ENCODE results near the gene SPOCD1.

Gene SPOCD1

DNA sequence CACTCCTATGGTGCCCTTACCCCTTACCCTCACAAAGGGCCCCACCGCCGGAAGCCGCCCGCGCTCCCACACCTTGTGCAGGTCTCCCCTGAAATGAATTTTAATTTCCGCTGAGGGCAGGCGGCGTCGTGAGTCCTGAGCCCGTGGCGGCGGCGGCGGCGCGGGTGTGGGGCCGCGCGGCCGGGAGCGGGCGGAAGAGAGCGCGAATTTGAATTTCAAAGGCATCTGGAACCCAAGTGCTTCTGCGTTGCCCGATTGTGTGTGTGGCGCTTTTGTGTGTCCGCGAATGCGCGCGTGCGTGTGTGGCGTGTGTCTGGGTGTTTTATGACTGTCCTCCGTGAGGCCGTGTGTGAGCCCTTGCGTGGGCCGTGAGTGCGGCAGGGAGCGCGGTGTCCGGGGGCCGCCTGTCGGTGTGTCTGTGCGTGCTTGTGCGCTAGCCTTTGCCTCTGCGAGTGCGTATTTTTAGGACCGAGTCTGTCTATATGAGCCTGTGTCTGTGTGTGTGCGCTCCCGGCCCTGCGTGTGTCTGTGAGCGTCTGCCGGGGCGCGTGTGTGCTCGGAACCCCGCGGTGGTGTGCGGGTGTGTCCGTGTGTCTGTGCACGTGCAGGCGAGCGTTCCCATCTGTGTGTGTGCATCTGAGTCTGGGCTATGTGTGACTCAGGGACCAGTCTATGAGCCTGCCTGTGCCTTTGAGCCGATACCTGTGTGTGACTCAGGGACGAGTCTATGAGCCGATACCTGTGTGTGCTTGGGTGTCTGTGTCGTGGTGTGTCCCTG lies 43.7 kb downstream of the SPOCD1 start:
- DNase-seq (ENCODE audit: low spot score): no peak

DNA sequence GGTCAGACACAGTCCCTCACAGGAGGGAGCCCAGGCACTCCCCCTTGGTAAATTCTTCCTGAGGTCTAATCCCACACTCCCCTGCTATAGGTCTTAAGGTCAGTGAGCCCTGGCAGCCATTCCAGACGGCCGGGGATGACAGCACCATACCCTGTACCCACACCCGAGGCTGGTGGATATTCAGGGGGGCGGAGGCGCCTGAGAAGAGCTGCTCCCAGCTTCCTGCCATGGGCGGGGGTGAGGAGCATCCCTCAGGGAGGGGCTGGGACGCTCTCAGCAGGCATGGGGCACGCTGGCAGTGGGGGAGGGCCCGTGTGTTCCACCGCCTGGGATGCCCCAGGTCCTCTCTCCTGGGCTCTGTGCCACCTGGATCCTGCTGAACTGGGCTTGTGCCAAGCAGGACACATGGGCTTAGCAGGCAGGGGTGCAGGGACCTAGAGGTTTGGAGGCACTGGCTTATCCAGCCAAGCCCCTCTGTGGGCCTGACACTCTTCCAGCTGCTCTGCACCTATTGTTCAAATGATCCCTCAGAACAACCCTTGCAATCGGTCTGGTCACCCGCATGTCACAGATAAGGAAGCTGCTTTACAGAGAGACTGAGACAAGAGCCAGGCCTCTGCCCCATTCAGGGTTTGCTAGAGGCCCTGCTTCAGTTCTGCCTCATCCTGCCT lies 46.0 kb downstream of the SPOCD1 start:
- no peak for DNase-seq (ENCODE audit: low spot score)

DNA sequence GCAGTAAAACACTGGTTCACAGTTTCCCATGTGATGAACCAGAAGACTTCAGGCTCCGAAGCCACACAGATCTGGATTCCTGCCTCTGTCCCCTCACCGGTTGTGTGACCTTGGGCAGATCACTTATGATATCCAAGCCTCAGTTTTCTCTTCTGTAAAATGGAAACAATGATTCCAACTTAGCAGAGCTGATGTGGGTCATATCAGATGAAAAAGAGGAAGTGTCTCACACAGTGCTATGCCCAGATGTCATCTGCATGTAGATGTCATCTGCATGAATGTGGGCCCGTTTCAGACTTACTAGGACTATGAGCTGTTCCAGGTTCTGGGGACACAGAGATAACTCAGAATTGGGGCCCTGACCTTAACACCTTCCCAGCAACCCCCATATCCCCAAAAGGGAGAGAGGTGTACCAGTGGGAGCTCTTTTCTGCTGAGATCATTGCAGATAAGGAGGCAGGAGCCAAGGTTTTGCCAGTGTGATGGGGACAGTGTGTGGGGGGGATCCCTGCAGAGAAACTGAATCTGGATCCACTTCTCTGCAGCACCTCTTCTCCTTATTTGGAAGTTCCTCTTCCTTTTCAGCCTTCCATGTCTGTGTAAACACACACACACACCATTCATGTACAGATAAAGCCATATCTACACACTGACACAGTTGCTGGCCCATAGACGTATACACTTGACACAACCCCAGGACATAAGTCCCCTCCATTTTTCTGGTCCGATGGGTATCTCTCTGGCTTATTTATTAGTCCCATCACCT lies 46.7 kb downstream of the SPOCD1 start:
- no peak for DNase-seq (ENCODE audit: low spot score)

DNA sequence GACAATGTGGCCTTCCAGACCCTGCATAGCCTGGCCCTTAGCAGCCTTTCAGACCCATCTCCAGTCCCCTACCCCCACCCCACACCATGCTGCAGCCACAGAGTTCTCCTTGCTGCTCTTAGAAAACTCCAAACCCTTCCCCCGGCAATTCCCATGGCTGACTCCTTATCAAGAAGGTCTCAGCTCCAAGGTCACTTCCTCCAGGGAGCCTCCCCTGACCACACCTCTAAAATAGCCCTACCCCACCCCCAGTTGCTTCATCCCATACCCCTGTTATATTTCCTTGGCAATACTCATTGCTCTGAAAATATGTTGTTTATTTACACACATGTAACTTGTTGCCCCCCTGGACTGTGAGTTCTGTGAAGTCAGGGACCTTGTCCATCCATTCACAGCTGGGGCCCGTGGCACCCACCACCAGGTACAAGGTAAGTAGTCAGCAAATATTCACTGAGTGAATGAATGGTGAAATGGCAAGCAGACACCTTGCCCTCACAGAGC lies 47.4 kb downstream of the SPOCD1 start:
- no peak for DNase-seq (ENCODE audit: low spot score)

DNA sequence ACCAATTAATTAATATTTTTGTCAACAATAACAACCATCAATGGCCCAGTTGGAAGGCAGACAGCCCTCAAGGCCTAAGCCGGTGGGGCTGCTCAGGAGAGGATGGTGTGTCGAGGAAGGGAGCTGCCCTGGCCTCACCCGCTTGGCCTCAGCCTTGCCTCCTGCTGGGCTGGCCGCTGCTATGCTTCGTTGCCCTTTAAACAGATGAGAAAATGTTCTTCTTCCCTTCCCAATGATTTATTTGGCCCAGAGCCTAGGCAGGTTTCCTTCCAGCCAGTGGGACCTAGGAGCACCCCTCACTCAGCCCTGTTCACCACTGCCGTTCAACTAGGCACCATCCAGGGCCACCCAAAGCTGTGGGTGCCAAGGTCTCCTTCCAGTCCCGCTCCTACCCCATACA lies 48.6 kb downstream of the SPOCD1 start:
- DNase-seq (ENCODE audit: low spot score): no peak

DNA sequence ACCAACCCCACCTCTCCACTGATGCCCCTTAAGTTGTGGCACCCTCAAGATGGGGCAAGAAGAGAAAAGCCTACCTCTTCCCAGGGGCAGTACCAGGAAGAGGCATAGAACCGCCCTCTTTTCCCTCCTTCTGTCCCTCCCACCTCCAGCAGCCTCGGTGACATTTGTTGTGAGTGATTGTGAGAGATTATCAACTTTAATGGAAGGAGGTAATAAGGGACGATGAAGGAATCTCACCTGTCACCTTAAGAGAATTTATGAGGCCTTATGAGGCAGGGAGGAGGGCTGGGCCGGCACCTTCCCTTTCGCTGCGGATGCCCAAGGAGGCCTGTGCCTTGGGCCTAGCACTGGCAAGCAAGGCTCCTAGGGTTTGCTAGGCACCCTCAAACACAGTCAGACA lies 50.3 kb downstream of the SPOCD1 start:
- DNase-seq (ENCODE audit: low spot score): no peak

DNA sequence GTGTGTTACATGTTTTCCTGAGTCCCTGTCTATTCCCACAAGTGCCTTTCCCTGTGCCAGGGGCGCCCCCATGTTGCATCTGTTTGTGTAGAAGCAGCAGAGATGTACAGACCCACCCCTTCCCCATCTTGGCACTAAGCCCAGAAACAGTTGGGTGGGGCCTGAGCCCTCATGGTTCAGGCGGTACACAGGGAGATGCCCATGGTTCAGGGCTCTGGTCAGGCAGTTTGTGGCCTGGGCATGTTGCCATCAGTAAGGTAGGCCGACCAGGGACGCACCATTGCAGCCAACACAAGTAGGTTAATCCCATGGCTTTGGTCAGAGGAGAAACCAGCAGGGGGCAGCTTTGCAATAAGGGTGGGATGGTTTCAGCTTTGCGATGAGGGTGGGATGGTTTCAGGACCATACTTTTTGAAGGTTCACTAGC lies 50.8 kb downstream of the SPOCD1 start:
- DNase-seq (ENCODE audit: low spot score): no peak

DNA sequence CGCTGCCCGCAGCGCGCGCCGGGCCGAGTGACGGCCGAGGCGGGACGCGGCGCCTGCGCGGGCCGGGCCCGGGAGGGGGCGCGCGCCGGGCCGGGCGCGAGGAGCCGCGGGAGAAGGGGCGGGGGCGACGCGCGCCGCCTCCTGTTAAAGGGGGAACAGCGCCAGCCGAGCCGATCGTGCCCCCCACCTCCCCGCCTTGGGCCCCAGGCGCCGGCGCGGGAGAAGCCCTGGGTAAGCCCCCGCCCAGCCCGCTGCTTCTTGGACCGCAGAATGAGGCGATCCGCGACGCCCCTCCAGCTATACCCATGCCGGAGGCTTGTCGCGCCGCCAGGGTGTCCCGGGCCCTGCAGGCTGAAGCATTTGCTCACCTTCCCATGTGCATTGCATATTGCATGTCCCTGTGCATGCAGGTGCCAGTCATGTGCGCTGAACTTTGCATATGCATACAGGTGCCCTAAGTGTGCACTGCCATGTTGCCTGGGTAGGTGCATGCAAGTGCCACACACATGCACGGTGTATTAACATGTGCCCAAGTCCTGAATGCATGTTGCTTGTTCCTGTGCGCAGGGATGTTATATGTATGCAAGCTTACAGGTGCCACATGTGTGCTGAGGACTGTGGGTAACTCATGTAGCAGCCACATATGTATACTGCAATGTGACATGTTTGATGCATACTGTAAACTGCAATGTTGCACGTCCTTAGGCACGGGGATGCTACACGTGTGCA lies 51.3 kb downstream of the SPOCD1 start, which contains the start of gene ADGRB2:
Gene ADGRB2 (minus strand): TSS at position 29 of the 729 bp plus-strand sequence. CDS start 7,119 bp downstream, outside the sequence.
- DNase-seq (ENCODE audit: low spot score): no peak

DNA sequence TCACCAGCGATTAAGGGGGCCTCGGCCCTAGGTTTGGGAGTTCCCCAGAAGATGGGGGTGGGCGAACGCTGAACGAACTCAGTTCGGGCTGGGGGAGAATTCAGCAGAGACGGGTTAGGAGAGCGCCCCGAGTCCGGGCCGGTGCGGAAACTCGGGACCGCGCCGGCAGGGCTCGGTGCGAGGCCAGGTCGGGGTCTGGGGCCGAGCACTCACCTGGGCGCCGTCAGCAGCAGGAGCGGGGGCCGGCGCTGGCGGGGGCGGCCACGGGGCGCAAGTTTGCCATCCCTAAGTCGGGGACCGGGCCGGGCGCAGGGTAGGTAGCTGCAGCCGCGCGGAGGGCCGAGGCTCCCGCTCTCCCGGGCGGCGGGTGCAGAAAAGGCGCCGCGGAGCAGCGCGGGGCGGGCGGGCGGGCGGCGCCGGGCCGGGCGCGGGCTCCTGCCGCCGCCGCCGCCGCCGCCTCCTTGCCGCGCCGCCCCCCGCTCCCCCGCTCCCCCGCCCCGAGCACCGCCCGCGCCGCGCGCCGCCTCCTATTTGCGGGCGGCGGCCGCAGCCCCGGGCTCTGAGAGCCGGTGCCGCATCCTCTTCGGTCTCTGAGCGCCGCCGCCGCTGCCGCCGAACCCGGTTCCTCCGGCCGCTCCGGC lies 52.0 kb downstream of the SPOCD1 start:
- no peak for DNase-seq (ENCODE audit: low spot score)

DNA sequence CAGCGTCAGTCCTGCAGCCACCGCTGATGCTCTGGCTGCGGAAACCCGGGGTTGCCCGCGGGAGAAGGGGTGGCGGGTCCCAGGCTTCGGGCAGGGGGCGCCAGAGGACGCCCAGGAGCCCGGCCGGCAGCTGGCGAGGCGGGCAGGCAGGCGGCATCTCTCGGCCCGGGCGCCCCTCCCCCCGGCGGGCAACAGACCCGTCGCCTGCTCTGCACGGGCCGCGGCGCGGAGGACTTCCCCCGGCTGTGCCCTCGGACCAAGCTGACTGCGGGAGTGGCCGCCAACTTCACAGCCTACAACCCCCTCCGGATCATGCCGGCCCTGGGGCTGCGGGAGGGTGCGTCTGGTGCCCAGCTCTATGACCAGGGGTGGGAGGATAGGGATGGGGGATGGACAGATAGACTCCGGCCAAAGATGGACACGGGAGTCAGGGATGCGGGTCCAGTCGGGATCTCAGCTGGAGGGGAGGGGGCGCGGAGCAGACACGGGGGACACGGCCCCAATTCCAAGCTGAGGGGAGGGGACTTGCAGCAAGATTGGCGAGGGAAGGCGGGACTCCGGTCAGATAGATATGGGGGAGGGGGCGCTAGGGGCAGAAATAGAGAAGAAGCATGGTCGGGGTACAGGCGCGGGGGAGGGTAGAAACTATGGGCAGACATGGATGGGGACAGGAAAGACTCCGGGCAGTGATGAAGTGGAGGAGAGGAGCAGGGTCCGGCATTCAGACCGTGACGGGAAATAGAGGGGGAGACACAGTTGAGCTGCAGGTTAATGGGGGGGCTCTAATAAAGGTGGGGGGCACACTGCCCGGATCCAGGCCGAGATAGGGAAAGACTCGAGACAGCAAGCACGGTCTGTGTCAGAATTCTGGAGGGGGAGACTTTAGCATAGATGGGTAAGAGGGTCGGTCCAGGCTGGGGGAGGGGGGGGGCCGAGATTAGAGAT lies 52.8 kb downstream of the SPOCD1 start:
- peak; percentile 81 for DNase-seq (ENCODE audit: low spot score)

DNA sequence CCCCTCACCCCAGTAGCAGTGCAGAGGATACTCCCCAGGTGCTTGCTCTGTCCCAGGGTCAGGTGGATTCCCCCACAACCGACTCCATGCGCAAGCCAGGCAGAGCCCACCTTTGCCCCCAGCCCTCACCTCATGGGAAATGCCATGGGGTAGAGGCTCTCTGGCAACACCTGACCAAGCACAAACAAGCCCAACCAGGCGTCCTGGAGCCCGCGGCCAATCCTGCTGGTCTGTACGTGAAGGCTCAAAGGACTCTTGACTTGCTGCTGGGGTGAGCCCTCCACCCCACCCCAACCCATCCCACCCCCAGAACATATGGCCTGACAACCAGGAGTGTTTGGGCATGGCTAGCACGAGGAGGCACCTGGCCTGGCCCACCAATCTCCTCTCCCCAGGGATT lies 53.5 kb downstream of the SPOCD1 start:
- DNase-seq (ENCODE audit: low spot score): no peak

DNA sequence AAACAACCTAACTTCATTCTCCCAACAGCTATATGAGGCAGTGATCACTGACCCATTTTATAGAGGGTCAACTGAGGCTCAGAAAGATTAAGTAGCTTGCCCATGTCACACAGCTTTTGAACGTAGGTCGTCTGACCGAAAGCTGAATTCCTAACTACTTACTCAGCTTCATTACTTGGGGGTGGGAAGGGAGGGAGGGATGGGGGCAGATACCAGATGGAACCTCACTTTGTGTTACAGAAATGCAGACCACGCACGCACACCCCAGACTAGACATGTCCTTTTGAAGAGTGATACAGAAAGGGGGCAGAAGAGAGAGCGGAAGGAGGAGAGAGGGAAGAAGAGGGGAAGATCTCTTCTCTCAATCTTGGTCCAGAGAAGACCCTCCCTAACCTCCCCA lies 53.9 kb downstream of the SPOCD1 start:
- DNase-seq (ENCODE audit: low spot score): no peak

DNA sequence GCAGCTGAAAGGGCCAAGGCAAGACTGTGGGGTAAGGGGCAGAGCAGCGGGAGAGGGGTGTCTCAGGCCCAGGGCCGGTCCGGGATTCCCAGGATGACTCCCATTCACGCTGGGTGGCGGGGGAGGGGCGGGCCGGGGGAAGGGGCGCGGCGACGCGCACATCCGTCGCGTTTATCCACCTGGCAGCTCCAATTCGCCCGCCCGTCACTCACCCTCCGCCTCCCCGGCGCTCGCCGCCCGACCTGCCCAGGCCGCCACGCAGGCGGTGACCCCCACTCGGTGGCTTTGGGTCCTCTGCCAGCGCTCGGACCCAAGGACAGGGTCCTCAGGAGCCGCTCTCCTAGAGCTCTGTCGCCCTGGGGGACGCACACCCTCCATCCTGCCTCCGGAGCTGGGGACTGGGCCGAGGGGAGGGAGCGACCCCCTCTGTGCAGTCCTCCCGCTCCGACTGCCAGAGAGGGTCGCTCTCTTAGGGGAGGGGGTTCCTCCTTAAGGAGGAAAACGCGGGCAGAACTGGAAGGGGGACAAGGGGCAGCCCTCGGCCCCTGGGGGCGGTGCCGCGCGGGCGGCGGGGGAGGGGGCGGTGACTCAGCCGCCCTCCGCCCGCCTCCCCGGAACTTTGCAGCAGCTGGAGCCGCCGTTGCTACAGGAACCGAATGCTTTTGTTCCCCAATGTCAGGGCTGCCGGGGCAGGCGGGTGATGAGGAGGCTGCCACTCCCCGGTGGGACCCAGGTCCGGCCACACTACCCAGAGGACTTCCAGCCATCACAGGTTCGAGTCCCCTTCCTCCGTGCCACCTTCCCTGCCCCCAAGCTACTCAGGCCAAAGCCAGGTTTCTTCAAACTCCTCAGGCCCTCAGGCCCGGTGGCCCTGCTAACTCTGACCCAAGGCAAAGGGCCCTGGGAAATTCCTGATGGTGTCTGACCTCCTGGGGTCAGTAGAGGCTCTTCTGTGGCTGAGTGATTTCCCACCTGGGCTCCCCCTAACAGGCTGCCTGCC lies 55.1 kb downstream of the SPOCD1 start:
- DNase-seq (ENCODE audit: low spot score): peak; percentile 77

DNA sequence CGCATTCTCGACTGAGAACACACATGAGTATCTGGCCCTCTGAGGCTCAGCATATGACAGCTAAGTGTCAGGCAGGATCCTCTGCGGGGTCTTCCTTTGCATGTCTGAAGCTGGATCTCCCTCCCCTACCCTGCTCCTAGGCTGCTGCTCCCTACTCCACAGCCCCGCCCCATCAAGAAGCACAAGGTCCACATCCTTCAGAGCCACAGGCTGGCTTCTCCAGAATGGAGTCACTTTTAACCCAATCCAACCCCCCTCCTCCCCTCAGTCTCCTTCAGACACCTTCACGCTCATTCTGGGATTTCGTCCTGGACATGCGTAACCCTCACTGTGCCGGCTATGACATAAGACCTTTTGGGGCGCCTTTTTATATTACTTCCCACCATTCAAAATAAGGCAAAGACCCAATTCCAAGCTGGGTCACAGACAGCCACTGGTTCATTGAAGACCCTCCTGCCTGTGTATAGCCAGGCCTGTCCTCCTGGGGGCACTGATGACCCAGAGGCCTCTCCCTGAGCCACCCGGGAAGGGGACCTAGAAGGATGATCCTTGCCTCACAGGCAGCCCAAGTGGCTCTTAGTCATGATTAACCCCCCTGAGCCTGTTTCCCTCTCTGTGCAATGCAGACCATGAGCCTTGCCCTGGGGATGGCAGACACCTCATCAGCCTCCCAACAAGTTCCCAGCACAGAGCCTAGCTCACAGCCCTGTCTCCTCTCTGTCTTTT lies 56.4 kb downstream of the SPOCD1 start:
- DNase-seq (ENCODE audit: low spot score): no peak

DNA sequence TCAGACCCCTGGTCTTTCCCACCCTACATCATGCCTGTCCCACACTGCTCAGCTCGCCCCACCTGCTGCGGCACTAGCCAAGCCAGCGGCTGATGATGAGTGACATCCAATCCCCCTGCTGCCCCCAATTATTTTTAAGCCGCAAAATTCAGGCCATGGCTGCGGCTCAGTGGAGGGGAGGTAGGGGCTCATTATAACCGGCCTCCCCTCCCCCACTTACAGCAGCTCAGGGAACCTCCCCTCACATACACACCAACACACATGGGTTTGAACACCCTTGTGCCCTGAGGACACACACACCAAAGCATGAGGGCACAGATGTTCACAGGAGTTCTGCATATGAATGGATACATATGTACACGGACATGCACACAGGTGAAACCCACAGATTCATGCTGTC lies 57.0 kb downstream of the SPOCD1 start:
- DNase-seq (ENCODE audit: low spot score): no peak

DNA sequence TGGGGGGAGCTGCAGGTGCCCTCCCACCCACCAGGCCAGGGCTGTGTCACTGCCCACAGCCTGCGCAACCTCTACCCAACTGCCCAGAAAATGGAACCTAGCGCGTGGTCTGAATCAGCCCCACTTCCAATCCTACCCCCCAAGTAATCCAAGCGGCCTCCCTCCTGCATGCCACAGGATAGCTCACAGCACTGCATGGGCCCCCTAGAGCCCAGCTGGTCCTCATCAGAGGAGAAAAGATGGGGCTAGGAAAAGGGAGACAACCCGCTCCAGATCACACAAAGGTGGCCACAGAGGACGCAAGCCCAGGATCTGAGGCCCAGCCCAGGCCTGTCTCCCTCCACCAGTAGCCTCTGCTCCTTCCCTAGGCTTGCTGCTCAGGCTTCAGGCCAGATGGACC lies 57.8 kb downstream of the SPOCD1 start:
- DNase-seq (ENCODE audit: low spot score): no peak

DNA sequence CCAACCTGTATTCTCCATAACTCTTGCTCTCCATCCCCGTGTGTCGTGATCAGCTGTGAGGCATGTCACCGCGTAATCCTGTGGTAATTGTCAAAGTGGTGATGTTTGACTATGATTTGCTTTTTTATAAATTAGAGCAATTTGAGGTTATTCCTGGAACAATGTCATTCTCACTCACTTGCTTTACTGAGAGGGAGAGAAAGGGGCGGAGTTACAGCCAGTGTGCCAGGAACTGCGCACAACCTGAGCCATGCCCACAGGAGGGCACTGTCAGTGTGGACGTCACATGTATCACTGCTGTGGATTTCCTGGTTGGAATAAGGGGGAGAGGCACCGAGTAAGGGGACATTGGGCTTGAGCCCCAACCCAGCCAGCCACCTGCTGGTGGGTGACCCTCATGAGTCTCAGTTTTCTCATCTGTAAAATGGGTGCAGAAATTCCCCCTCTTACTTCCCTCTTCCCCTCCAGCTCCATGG lies 58.6 kb downstream of the SPOCD1 start:
- DNase-seq (ENCODE audit: low spot score): no peak

DNA sequence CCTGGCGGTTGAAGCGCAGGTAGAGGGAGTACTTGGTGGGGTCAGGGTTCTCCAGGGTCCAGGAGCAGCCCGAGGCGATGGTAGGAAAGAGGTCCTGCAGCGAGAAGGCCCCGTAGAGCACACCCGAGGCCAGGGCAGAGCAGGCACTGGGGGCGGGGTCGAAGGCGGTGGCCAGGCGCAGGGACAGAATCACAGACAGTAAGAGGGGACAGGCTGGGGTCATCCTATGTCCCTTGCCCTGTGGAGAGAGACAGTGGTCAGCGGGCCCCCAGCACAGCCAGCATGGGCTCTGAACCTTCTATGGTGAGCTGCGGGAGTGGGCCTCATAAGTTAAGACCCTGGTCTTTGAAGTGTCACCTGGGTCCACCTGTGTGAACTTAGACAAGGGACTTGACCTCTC lies 59.2 kb downstream of the SPOCD1 start:
- DNase-seq (ENCODE audit: low spot score): no peak

Measured in left forelimb (tissue), 1 donor.